Measurements from ENCODE around the gene FILIP1L.

The FILIP1L gene

DNA sequence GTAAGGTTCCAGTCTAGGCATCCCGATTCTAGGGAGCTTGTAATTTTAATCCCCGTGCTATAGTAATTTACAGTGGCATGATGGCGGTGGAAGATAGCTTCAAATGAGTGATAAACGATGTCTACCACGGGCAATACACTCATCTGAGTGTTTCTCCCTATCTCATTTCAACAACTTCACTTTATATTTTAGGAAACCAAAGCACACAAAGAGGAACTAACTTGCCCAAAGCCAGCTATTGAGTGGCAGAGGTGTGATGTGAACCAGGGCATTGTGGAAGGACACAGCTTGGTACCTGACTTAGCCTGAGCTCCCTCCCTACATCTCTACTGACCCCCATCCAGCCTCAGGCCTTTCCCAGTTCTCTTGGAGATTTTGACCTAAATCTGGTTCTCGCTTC lies 16.9 kb upstream of the FILIP1L start:
- no peaks in the 10 kb centered on the region for H3K4me1 Mint-ChIP-seq
- H3K9me3 Mint-ChIP-seq, result no peaks in the 10 kb centered on the region
- no peak overlapping the region for H3K27ac Mint-ChIP-seq
- no peak for DNase-seq
- TF ChIP-seq, protein P1, sequence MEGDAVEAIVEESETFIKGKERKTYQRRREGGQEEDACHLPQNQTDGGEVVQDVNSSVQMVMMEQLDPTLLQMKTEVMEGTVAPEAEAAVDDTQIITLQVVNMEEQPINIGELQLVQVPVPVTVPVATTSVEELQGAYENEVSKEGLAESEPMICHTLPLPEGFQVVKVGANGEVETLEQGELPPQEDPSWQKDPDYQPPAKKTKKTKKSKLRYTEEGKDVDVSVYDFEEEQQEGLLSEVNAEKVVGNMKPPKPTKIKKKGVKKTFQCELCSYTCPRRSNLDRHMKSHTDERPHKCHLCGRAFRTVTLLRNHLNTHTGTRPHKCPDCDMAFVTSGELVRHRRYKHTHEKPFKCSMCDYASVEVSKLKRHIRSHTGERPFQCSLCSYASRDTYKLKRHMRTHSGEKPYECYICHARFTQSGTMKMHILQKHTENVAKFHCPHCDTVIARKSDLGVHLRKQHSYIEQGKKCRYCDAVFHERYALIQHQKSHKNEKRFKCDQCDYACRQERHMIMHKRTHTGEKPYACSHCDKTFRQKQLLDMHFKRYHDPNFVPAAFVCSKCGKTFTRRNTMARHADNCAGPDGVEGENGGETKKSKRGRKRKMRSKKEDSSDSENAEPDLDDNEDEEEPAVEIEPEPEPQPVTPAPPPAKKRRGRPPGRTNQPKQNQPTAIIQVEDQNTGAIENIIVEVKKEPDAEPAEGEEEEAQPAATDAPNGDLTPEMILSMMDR (IDR thresholded peaks at IDR 0.05), result no peak
- no peaks in the 10 kb centered on the region for H3K27me3 Mint-ChIP-seq (ENCODE audit: low read depth, poor library complexity)
- no peaks in the 10 kb centered on the region for H3K36me3 Mint-ChIP-seq (ENCODE audit: low read depth)
- no peak overlapping the region for H3K4me3 Mint-ChIP-seq

DNA sequence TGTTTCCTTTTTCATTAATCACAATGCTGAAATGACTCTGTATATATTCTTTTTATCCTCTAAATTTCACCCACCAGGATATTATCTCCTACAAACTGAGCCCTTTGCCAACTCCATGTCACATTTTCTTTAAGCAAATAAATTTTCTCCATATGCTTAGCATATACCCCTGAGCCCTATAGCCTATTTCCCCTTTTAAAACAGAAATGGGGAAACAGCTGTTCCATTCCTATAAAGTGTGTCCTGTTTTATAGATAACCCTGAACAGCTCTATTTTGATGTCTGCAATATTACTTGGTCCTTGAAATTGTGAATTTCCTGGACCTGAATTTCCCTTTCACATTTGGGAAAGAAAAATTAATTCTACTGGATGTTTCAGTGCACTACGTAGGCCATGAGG lies 15.6 kb upstream of the FILIP1L start:
- Mint-ChIP-seq H3K9me3 (no peaks in the 10 kb centered on the region), H3K27ac (no peak overlapping the region), H3K4me1 (peaks cover 8% of the 10 kb centered on the region), H3K4me3 (no peak overlapping the region), H3K36me3 (ENCODE audit: low read depth) (no peaks in the 10 kb centered on the region), H3K27me3 (ENCODE audit: low read depth, poor library complexity) (no peaks in the 10 kb centered on the region)
- TF ChIP-seq, protein P1 (IDR thresholded peaks at IDR 0.05), result no peak
- no peak for DNase-seq

DNA sequence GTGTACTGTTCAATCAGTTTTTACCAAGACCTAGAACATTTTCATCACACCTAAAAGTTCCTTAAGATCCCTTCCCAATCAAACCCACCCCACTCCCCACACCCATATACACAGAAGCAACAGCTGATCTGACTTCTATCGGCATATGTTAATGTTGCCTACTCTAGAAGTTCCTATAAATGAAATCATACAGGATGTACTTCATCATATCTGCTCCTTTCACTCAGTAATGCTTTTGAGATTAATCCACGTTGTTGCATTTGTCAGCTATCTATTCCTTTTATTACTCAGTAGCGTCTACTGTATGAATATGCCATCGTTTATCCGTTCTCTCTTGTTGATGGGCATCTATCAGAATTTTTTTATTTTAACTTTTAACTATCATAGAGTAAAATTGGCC lies 14.3 kb upstream of the FILIP1L start:
- H3K9me3 Mint-ChIP-seq, result no peaks in the 10 kb centered on the region
- no peak overlapping the region for H3K27ac Mint-ChIP-seq
- no peak overlapping the region for H3K4me3 Mint-ChIP-seq
- H3K36me3 Mint-ChIP-seq (ENCODE audit: low read depth), result no peaks in the 10 kb centered on the region
- H3K4me1 Mint-ChIP-seq, result peaks cover 19% of the 10 kb centered on the region
- TF ChIP-seq, protein P1 (IDR thresholded peaks at IDR 0.05), result no peak
- H3K27me3 Mint-ChIP-seq (ENCODE audit: low read depth, poor library complexity), result no peaks in the 10 kb centered on the region
- DNase-seq, result no peak

DNA sequence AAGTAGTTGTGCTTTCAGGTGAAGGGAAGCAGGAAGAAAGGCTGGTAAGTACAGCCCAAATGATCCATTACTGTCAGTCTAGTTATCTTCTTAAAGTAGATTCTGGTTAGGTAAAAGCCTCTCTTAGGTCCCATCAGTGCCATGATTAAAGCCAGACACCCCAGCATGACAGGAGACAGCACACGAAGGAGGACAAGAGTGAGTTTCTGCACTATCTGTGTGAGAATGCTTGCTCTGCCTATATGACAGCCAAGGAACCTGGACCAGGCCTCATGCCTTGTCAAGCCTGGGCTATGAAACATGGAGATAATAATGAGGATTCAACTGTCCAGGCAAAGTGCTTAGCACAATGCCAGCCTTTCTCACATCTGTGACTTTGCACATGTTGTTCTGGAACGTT lies 13.5 kb upstream of the FILIP1L start:
- no peaks in the 10 kb centered on the region for H3K27me3 Mint-ChIP-seq (ENCODE audit: low read depth, poor library complexity)
- no peak overlapping the region for H3K4me3 Mint-ChIP-seq
- TF ChIP-seq, protein P1 (IDR thresholded peaks at IDR 0.05), result no peak
- H3K4me1 Mint-ChIP-seq, result peaks cover 24% of the 10 kb centered on the region
- no peaks in the 10 kb centered on the region for H3K9me3 Mint-ChIP-seq
- no peak for DNase-seq
- no peaks in the 10 kb centered on the region for H3K36me3 Mint-ChIP-seq (ENCODE audit: low read depth)
- H3K27ac Mint-ChIP-seq, result no peak overlapping the region

DNA sequence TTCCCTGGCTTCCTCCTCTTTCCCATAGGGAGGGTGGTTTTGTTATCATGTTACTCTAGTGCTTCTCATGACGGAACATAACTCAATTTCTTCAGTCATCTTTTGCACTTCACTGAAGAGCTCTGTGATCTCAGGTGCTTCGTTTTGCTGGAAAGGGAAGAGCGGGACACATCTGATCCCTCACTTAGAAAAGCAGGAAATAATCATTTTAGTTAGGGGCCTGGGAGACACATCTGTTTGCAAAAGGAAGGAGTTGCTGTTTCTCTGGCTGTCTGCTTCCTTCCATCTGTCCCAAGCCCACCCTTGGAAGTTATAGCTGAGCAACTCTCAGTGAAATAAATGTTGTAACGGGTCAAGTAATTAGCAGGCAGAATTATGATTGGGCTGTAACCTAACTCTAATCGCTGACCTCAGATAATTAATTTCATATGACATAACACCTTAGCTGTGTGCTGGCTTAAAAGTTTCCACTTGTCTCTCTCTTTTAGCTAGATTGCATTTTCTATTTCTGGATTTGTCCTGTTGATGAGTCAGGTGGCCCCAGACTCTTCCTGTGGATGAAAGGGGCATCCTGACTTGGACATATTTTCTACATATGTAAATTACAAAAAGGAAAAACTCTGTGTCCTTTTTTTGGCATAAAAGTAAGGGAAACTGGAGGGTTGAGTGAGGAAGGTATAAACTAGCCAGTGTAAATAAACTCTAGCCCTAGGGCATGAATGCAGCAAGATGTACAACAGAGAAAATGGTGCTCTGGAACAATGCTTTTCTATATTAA lies 11.0 kb upstream of the FILIP1L start:
- DNase-seq, result no peak
- Mint-ChIP-seq H3K27ac (peak overlapping the region; percentile 84), H3K4me3 (no peak overlapping the region), H3K36me3 (ENCODE audit: low read depth) (no peaks in the 10 kb centered on the region), H3K4me1 (peaks cover 24% of the 10 kb centered on the region), H3K9me3 (no peaks in the 10 kb centered on the region), H3K27me3 (ENCODE audit: low read depth, poor library complexity) (no peaks in the 10 kb centered on the region)
- TF ChIP-seq, protein P1 (IDR thresholded peaks at IDR 0.05), result no peak

DNA sequence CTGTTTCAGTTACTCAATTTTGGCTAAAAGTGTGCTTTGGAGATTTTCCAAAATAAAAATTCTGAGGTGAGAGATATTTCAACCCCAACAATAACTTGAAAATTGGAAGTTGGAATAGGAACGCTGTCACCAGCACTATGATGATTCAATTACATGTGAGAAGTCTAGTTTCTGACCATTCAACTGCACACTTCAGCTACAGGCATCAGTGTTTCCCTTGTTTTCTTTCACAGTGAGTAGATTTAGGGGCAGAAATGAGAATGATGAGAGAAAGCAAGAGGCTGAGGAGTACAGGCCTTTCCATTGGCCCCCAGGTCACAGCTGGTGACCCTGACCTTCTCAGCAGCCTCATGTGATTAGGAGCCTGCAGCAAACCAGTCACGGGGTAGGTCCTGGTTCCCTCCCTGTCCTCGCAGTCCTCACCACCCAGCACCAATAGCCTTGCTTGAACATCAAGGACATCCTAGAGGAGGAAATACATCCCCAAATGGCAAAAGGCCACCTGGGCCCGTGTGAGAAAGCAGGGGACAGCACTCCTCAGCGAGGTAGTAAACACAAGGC lies 10.0 kb upstream of the FILIP1L start:
- TF ChIP-seq, protein P1 (IDR thresholded peaks at IDR 0.05), result no peak
- no peak for DNase-seq
- H3K4me1 Mint-ChIP-seq, result peaks cover 24% of the 10 kb centered on the region
- peak overlapping the region; percentile 43 for H3K27ac Mint-ChIP-seq
- H3K36me3 Mint-ChIP-seq (ENCODE audit: low read depth), result no peaks in the 10 kb centered on the region
- no peaks in the 10 kb centered on the region for H3K9me3 Mint-ChIP-seq
- no peaks in the 10 kb centered on the region for H3K27me3 Mint-ChIP-seq (ENCODE audit: low read depth, poor library complexity)
- H3K4me3 Mint-ChIP-seq, result no peak overlapping the region

All from nephron progenitor cell (in vitro differentiated cells).